Measurements from ENCODE around the gene SIX2. TPM values are rescaled to one million over a fixed set of nuclear protein-coding genes. Genes with fewer than 3 reads are reported as not detected.

SIX2 gene
- total and polyA plus RNA-seq, 2 of the 13 experiments (the other 11 are each of a cell fraction or from before 2014, with no cell fraction given), result not detected

- no peak overlapping the region for H2AFZ ChIP-seq (ENCODE audit: low read length)
- BruUV-seq (replicated peaks), result no TSS peak
- H3K27ac ChIP-seq (ENCODE audit: extremely low read length, insufficient read depth, low read length), result no peak overlapping the region
- DNase-seq (ENCODE audit: low spot score) (no peak), FAIRE-seq (no peak), ATAC-seq (no peak)
- no peak overlapping the region for H3K4me2 ChIP-seq (ENCODE audit: low read depth, low read length)
- ChIA-PET POLR2A (no interaction called here), CTCF (ENCODE audit: low intra/inter-chr PET ratio, low total read pairs) (no interaction called here)
- no peak overlapping the region for H3K4me3 ChIP-seq (replicated peaks in 1 of 3; ENCODE audit: insufficient read depth in 1 of 3, low read depth in 2 of 3, low read length in 3 of 3)
- no peaks in the 10 kb centered on the region for H3K36me3 ChIP-seq (replicated peaks in 1 of 2; ENCODE audit: control insufficient read depth in 1 of 2, insufficient read depth in 2 of 2, low read length in 2 of 2)
- no peak overlapping the region for H3K9ac ChIP-seq (ENCODE audit: insufficient read depth, low read depth, low read length)
- 21% methylated on average over 1 of the region's 1 CpG for WGBS (ENCODE audit: low lambda C conversion rate)
- peaks cover 0 to 16% of the 10 kb centered on the region in 2 experiments; a peak in 1 of 5 replicates for H3K27me3 ChIP-seq (ENCODE audit: control insufficient read depth in 1 of 2, insufficient read depth in 2 of 2, low read length in 2 of 2)
- no peaks in the 10 kb centered on the region for H3K79me2 ChIP-seq (ENCODE audit: insufficient read depth, low read length)
- no peaks in the 10 kb centered on the region for H4K20me1 ChIP-seq (ENCODE audit: insufficient read depth, low read length)
- no peak for TF ChIP-seq KDM3A (CRISPR knock-in tag; IDR thresholded peaks at IDR 0.05; ENCODE audit: low read depth)
- TF ChIP-seq ZNF235 (CRISPR knock-in tag; IDR thresholded peaks at IDR 0.05; ENCODE audit: borderline replicate concordance), result no peak
- no peak for TF ChIP-seq MATR3 (CRISPR knock-in tag; IDR thresholded peaks at IDR 0.05)
- no peak for TF ChIP-seq PCBP1 (IDR thresholded peaks at IDR 0.05; ENCODE audit: borderline replicate concordance, low read depth, low read length)
- no peak for TF ChIP-seq ZNF513 (CRISPR knock-in tag; conservative IDR thresholded peaks at IDR 0.05)
- no peak for TF ChIP-seq SRSF4 (IDR thresholded peaks at IDR 0.05; ENCODE audit: low read depth, low read length, poor library complexity, severe bottlenecking)
- TF ChIP-seq SP1 (IDR thresholded peaks at IDR 0.05), result no peak
- no peak for TF ChIP-seq SP1 (CRISPR knock-in tag; IDR thresholded peaks at IDR 0.05)
- no peak for TF ChIP-seq SNAPC4 (CRISPR knock-in tag; IDR thresholded peaks at IDR 0.05)
- TF ChIP-seq TSC22D2 (CRISPR knock-in tag; IDR thresholded peaks at IDR 0.05; ENCODE audit: borderline replicate concordance), result no peak
- no peaks in the 10 kb centered on the region for H3K4me1 ChIP-seq (ENCODE audit: insufficient read depth, low read length)
- H3K9me3 ChIP-seq (ENCODE audit: low read length), result no peaks in the 10 kb centered on the region
- in situ Hi-C loops (cut with HindIII; ENCODE audit: extremely low pct_ligation_motif_present, low pct_unique_long_range_greater_than_20kb) (no loop called here), intact Hi-C loops (cut with micrococcal nuclease; ENCODE audit: unreplicated experiment) (no loop called here)
Observed at GRCh38 chr2:45018023-45018422, 8.8 kb upstream of the SIX2 start.

All from HepG2 (cell line).